Fibroblast of mammary gland (primary cell): Measurements from ENCODE around the gene HSD17B1.

Experiments
- DNase-seq: peaks from one replicate; pipeline ENCODE4 v3.0.0-alpha.2; 2010; ENCODE audit warnings: low read depth
- H3K4me3 ChIP-seq: 2 replicates; pipeline ENCODE4 v1.5.1; 2011; ENCODE audit warnings: low read depth, mild to moderate bottlenecking, low read length, moderate library complexity; ENCODE audit not compliant: control insufficient read depth
- CTCF ChIP-seq: conservative IDR thresholded peaks from 2 replicates; pipeline ENCODE4 v1.5.1; 2011; ENCODE audit warnings: low read depth, low read length, inconsistent platforms; ENCODE audit not compliant: control insufficient read depth, insufficient read depth

The HSD17B1 gene

GRCh38 chr17:42531455-42532354, 21.0 kb upstream of the HSD17B1 start:
- peak overlapping the region; percentile 50 for H3K4me3 ChIP-seq
- DNase-seq = peak; percentile 42
- peak; percentile 25 for TF ChIP-seq CTCF

GRCh38 chr17:42535155-42536047, 17.3 kb upstream of the HSD17B1 start:
- peak overlapping the region; percentile 49 for H3K4me3 ChIP-seq
- DNase-seq = no peak
- TF ChIP-seq CTCF = no peak

- H3K4me3 ChIP-seq = peak within 1 kb of the TSS; percentile 67
- no peak for TF ChIP-seq CTCF
- peak; percentile 82 for DNase-seq
Measured at GRCh38 chr17:42536048-42536371, 16.7 kb upstream of the HSD17B1 start, which contains the start of gene NAGLU. NAGLU (plus strand) TSS chr17:42536241; CDS start chr17:42536273, 32 bp downstream.

GRCh38 chr17:42536372-42537155, 16.2 kb upstream of the HSD17B1 start:
- DNase-seq = peak; percentile 75
- no peak for TF ChIP-seq CTCF
- H3K4me3 ChIP-seq = peak overlapping the region; percentile 67

- H3K4me3 ChIP-seq = peak overlapping the region; percentile 67
- no peak for DNase-seq
- TF ChIP-seq CTCF = no peak
Measured at GRCh38 chr17:42537156-42537805, 15.4 kb upstream of the HSD17B1 start.
